Measurements from ENCODE around the gene AK3. TPM values are rescaled to one million over a fixed set of nuclear protein-coding genes. Genes with fewer than 3 reads are reported as not detected.

Gene AK3
- total and polyA plus RNA-seq, 2 experiments from 2014 or later: 62.8 to 80.4 TPM

DNA sequence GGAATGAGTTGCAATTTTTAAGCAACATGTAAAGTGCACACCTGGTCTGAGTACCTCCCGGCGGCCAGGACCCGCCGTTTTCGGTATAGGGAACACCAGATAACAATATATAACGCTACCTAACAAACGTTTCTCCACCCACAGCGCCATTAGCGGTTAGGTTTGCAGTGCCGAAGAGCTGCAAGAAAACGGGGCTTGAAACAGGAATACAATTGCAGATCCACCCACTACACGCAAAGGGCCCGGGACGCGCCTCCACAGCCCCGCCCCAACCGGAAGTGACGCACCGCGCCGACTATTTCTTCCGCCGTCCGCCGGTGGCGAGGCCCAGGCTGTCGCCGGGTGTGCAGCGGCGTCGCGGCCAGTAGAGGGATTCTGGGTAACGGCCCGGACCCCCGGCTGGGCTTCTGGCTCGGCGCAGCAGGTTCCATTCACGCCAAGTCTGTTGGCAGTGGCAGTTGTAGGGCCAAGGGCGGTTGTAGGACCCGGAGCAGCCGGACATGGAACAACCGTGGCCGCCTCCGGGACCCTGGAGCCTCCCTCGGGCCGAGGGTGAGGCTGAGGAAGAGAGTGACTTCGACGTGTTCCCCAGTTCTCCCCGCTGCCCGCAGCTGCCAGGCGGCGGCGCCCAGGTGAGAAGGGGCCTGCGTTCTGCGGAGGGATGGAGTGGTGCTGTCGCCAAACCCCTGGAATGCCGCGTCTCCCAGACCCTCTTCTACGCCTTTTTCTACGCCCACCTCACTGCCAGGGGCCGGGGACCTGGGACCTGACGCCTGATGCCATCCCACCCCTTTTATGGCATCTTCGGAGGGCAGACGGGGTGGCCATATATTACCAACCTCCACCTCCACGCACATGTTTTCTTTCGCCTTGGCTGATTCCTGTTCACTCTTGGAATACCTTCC, 61.5 kb downstream of the AK3 start, which contains the start of gene CDC37L1:
TSS of gene CDC37L1 (plus strand) at position 302 of the 905 bp plus-strand sequence. CDS start at position 501, 199 bp downstream.
- in situ Hi-C loops (cut with MboI): no loop called here
- Histone ChIP-seq H3K9me2 (ENCODE audit: insufficient read depth) (no peaks in the 10 kb centered on the region), H4K20me1 (ENCODE audit: insufficient read depth) (no peaks in the 10 kb centered on the region), H3K9ac (peak within 1 kb of the TSS; percentile 93), H3K4me1 (ENCODE audit: insufficient read depth) (peaks cover 28% of the 10 kb centered on the region), H3K27ac (peak within 1 kb of the TSS; percentile 91), H3K27me3 (replicated peaks; ENCODE audit: insufficient read depth) (no peaks in the 10 kb centered on the region), H2AFZ (peak within 1 kb of the TSS; percentile 85), H3K4me3 (peak within 1 kb of the TSS; percentile 80), H3K9me3 (ENCODE audit: low read depth) (no peaks in the 10 kb centered on the region), H3K4me2 (ENCODE audit: unreplicated experiment) (peak within 1 kb of the TSS; percentile 95), H3K79me2 (ENCODE audit: insufficient read depth) (peaks cover 49% of the 10 kb centered on the region), H3K36me3 (ENCODE audit: low read depth) (no peaks in the 10 kb centered on the region), H3F3A (ENCODE audit: insufficient read depth) (peaks cover 37% of the 10 kb centered on the region)
- TF ChIP-seq EZH2 (IDR thresholded peaks at IDR 0.05; ENCODE audit: insufficient read depth, poor library complexity, severe bottlenecking): no peak
- TF ChIP-seq EZH2phosphoT487 (IDR thresholded peaks at IDR 0.05; ENCODE audit: insufficient read depth, low read depth): no peak
- WGBS, 2 experiments (ENCODE audit: low coverage in 1 of 2, low lambda C conversion rate in 2 of 2, missing lambda C conversion rate in 2 of 2): 1% methylated on average over 65 to 66 of the region's 66 CpGs
- DNase-seq: peak; percentile 98

DNA sequence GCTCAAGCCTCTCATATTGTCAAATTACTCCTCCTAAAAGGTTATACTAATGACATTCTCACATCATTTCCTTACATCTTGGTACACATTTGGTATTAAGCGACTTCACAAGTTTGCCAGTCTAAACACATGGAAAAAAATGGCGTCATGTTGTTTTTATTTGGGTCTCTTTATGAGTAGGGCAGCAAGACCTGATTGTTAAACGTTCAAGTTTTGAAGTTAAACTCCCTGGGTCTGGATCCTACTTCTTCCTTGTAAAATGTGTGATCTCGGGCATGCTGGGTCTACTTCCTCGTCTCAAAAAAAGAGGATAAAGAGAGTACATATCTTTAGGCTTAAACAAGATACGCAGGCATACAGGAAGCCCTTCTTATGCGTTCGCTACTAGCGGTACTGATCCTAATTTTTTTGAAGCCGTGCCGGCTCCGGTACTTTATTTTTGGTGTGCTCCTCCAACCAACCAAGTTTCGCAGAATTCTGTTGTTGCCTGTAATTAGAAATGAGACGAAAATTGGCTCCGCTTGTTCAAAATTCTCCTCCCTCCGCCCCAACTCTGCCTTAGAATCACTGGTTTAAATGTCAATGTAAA, 62.2 kb downstream of the AK3 start:
- Histone ChIP-seq H3K4me2 (ENCODE audit: unreplicated experiment) (peak overlapping the region; percentile 72), H3K9ac (peak overlapping the region; percentile 93), H3K27me3 (replicated peaks; ENCODE audit: insufficient read depth) (no peaks in the 10 kb centered on the region), H3K9me2 (ENCODE audit: insufficient read depth) (no peaks in the 10 kb centered on the region), H3K36me3 (ENCODE audit: low read depth) (no peaks in the 10 kb centered on the region), H3K79me2 (ENCODE audit: insufficient read depth) (peaks cover 41% of the 10 kb centered on the region), H2AFZ (peak overlapping the region; percentile 85), H4K20me1 (ENCODE audit: insufficient read depth) (no peaks in the 10 kb centered on the region), H3K9me3 (ENCODE audit: low read depth) (no peaks in the 10 kb centered on the region), H3K27ac (peak overlapping the region; percentile 91), H3F3A (ENCODE audit: insufficient read depth) (peaks cover 37% of the 10 kb centered on the region), H3K4me1 (ENCODE audit: insufficient read depth) (peaks cover 32% of the 10 kb centered on the region), H3K4me3 (peak overlapping the region; percentile 80)
- in situ Hi-C loops (cut with MboI): no loop called here
- 1% methylated on average over 16 of the region's 16 CpGs for WGBS, 2 experiments (ENCODE audit: low coverage in 1 of 2, low lambda C conversion rate in 2 of 2, missing lambda C conversion rate in 2 of 2)
- peak; percentile 59 for DNase-seq
- TF ChIP-seq EZH2 (IDR thresholded peaks at IDR 0.05; ENCODE audit: insufficient read depth, poor library complexity, severe bottlenecking) (no peak), EZH2phosphoT487 (IDR thresholded peaks at IDR 0.05; ENCODE audit: insufficient read depth, low read depth) (no peak)

DNA sequence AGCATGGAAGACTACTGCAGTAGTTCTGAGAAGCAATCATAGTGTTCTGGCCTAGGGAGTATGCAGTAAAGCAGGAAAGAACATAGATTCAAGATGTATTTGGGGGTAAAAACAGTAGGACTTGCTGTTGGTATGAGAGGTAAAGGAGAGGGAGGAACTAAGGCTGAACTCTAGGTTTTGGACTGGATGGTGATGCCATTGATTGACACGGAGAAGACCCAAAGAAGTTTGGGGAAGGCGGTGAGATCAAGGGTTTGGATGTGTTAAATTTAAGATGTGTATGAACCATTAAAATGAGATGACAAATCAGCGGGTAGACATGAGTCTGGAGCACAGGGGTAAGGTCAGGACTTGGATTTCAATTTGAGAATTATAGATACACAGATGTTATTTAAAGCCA, 63.6 kb downstream of the AK3 start:
- Histone ChIP-seq H3K4me2 (ENCODE audit: unreplicated experiment) (no peak overlapping the region), H3K79me2 (ENCODE audit: insufficient read depth) (peaks cover 29% of the 10 kb centered on the region), H3K9me3 (ENCODE audit: low read depth) (no peaks in the 10 kb centered on the region), H3K27ac (no peak overlapping the region), H2AFZ (no peak overlapping the region), H4K20me1 (ENCODE audit: insufficient read depth) (no peaks in the 10 kb centered on the region), H3K27me3 (replicated peaks; ENCODE audit: insufficient read depth) (no peaks in the 10 kb centered on the region), H3K9me2 (ENCODE audit: insufficient read depth) (no peaks in the 10 kb centered on the region), H3K9ac (no peak overlapping the region), H3K4me3 (no peak overlapping the region), H3F3A (ENCODE audit: insufficient read depth) (peaks cover 37% of the 10 kb centered on the region), H3K36me3 (ENCODE audit: low read depth) (no peaks in the 10 kb centered on the region), H3K4me1 (ENCODE audit: insufficient read depth) (peaks cover 32% of the 10 kb centered on the region)
- TF ChIP-seq EZH2phosphoT487 (IDR thresholded peaks at IDR 0.05; ENCODE audit: insufficient read depth, low read depth): no peak
- no peak for TF ChIP-seq EZH2 (IDR thresholded peaks at IDR 0.05; ENCODE audit: insufficient read depth, poor library complexity, severe bottlenecking)
- DNase-seq: no peak
- 78 to 85% methylated on average over 3 of the region's 3 CpGs for WGBS, 2 experiments (ENCODE audit: low coverage in 1 of 2, low lambda C conversion rate in 2 of 2, missing lambda C conversion rate in 2 of 2)
- in situ Hi-C loops (cut with MboI): no loop called here

DNA sequence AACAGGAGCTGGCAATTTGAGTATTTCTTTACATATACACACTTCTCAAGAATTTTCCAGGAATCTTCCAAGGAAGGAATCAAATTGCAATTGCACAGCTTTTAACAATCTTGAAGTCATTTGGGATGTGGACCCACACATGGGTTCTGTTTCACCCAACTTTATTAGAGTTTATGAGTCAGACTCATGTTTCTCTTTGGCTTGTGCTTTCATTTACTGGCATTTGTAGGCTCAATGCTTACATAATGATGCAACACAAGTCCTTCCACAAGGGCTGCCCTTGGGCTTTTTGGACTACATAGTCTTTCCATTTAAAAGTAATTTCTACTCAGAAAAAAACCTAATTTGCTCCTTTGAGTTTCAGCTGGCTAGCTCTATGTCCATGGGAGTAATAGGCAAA, 66.2 kb downstream of the AK3 start:
- Histone ChIP-seq H3K4me1 (ENCODE audit: insufficient read depth) (peaks cover 23% of the 10 kb centered on the region), H3K4me3 (0 out of 2 replicates have a peak overlapping the region, but pooled peaks have one; percentile 19), H2AFZ (peak overlapping the region; percentile 39; the same call in 1 of the 2 replicates), H3K27me3 (replicated peaks; ENCODE audit: insufficient read depth) (no peaks in the 10 kb centered on the region), H3F3A (ENCODE audit: insufficient read depth) (peaks cover 20% of the 10 kb centered on the region), H4K20me1 (ENCODE audit: insufficient read depth) (no peaks in the 10 kb centered on the region), H3K9ac (peak overlapping the region; percentile 5; the same call in 1 of the 2 replicates), H3K79me2 (ENCODE audit: insufficient read depth) (peaks cover 3% of the 10 kb centered on the region), H3K9me3 (ENCODE audit: low read depth) (no peaks in the 10 kb centered on the region), H3K9me2 (ENCODE audit: insufficient read depth) (no peaks in the 10 kb centered on the region), H3K27ac (peak overlapping the region; percentile 66), H3K4me2 (ENCODE audit: unreplicated experiment) (peak overlapping the region; percentile 29), H3K36me3 (ENCODE audit: low read depth) (no peaks in the 10 kb centered on the region)
- in situ Hi-C loops (cut with MboI): no loop called here
- TF ChIP-seq EZH2phosphoT487 (IDR thresholded peaks at IDR 0.05; ENCODE audit: insufficient read depth, low read depth) (no peak), EZH2 (IDR thresholded peaks at IDR 0.05; ENCODE audit: insufficient read depth, poor library complexity, severe bottlenecking) (no peak)
- peak; percentile 93 for DNase-seq
